Astrocyte (in vitro differentiated cells and primary cell): ENCODE measurements around the gene EIF4B. TPM values are rescaled to one million over a fixed set of nuclear protein-coding genes. Genes with fewer than 3 reads are reported as not detected.
A peak's percentile ranks its signal among the peaks of the same experiment; 100 is the strongest.

ENCODE experiments used
- DNase-seq: peaks from one replicate; pipeline ENCODE4 v3.0.0-alpha.2; 2010; ENCODE audit warnings: low read depth
- FAIRE-seq: peaks from 2 replicates; lab custom pipeline; 2011; peaks lifted over from hg19 to GRCh38; lab: Jason Lieb, UNC
- H2AFZ ChIP-seq: 2 replicates; pipeline ENCODE4 v1.6.0; 2012; ENCODE audit warnings: low read depth, low read length, inconsistent platforms
- H3K27ac ChIP-seq: 2 replicates; pipeline ENCODE4 v1.5.1; 2011; ENCODE audit warnings: low read depth, low read length, inconsistent platforms
- H3K27me3 ChIP-seq: 2 replicates; pipeline ENCODE4 v1.6.0; 2011; ENCODE audit warnings: low read length, inconsistent platforms; ENCODE audit not compliant: insufficient read depth
- H3K36me3 ChIP-seq: 2 replicates; pipeline ENCODE4 v1.5.1; 2011; ENCODE audit warnings: low read length, inconsistent platforms; ENCODE audit not compliant: insufficient read depth
- H3K4me1 ChIP-seq: 2 replicates; pipeline ENCODE4 v1.5.1; 2011; ENCODE audit warnings: low read length, inconsistent platforms; ENCODE audit not compliant: insufficient read depth
- H3K4me2 ChIP-seq: 2 replicates; pipeline ENCODE4 v1.6.0; 2012; ENCODE audit warnings: low read length, inconsistent platforms
- H3K4me3 ChIP-seq: 2 replicates; pipeline ENCODE4 v1.5.1; 2011; ENCODE audit warnings: low read depth, mild to moderate bottlenecking, low read length, inconsistent platforms; ENCODE audit not compliant: insufficient read depth
- H3K79me2 ChIP-seq: 2 replicates; pipeline ENCODE4 v1.6.0; 2012; ENCODE audit warnings: mild to moderate bottlenecking, low read length, inconsistent platforms; ENCODE audit not compliant: insufficient read depth
- H3K9ac ChIP-seq: 2 replicates; pipeline ENCODE4 v1.6.0; 2012; ENCODE audit warnings: mild to moderate bottlenecking, low read length, inconsistent platforms
- H3K9me3 ChIP-seq: 2 replicates; pipeline ENCODE4 v1.5.1; 2012; ENCODE audit warnings: low read depth, mild to moderate bottlenecking, low read length, inconsistent platforms; ENCODE audit not compliant: insufficient read depth
- H4K20me1 ChIP-seq: 2 replicates; pipeline ENCODE4 v1.6.0; 2012; ENCODE audit warnings: low read length, inconsistent platforms; ENCODE audit not compliant: insufficient read depth
- H3K27ac Mint-ChIP-seq: one replicate; pipeline ENCODE4 v1.8.0; 2021; ENCODE audit warnings: mild to moderate bottlenecking, mixed read lengths; ENCODE audit not compliant: unreplicated experiment
- H3K27me3 Mint-ChIP-seq: one replicate; pipeline ENCODE4 v1.8.0; 2021; ENCODE audit warnings: low read depth, mixed read lengths; ENCODE audit not compliant: unreplicated experiment
- H3K36me3 Mint-ChIP-seq: one replicate; pipeline ENCODE4 v1.8.0; 2021; ENCODE audit warnings: low read depth, mixed read lengths; ENCODE audit not compliant: unreplicated experiment
- H3K4me1 Mint-ChIP-seq: one replicate; pipeline ENCODE4 v1.8.0; 2021; ENCODE audit warnings: low read depth, mixed read lengths; ENCODE audit not compliant: unreplicated experiment
- H3K4me3 Mint-ChIP-seq: one replicate; pipeline ENCODE4 v1.8.0; 2021; ENCODE audit warnings: mild to moderate bottlenecking, moderate library complexity, mixed read lengths; ENCODE audit not compliant: unreplicated experiment
- H3K9me3 Mint-ChIP-seq: one replicate; pipeline ENCODE4 v1.8.0; 2021; ENCODE audit warnings: mild to moderate bottlenecking, mixed read lengths; ENCODE audit not compliant: unreplicated experiment
- EZH2 ChIP-seq: IDR thresholded peaks from 2 replicates; pipeline ENCODE4 v1.6.1; 2012; ENCODE audit warnings: mild to moderate bottlenecking, low read length, inconsistent platforms; ENCODE audit not compliant: insufficient read depth
- total RNA-seq: library from RNA; stranded (reverse); gene quantifications from 2 replicates; pipeline ENCODE4 v1.2.1, GENCODE V29; 2021
- TF ChIP-seq, protein P1 (sequence below): IDR thresholded peaks from 2 replicates; pipeline ENCODE4 v1.5.1; 2011; ENCODE audit warnings: low read depth, mild to moderate bottlenecking, inconsistent platforms, low read length, moderate library complexity; ENCODE audit not compliant: insufficient read depth

EIF4B gene
- total RNA-seq, 1 donor from 2014 or later = 242 TPM

GRCh38 chr12:52975820-52976573, 30.3 kb upstream of the EIF4B start:
- no peaks in the 10 kb centered on the region for H3K27me3 Mint-ChIP-seq
- no peak for FAIRE-seq
- no peaks in the 10 kb centered on the region for H3K9me3 Mint-ChIP-seq
- H3K27ac Mint-ChIP-seq = peak overlapping the region; percentile 96
- Histone ChIP-seq H3K4me2 (peak overlapping the region; percentile 35), H3K27me3 (no peaks in the 10 kb centered on the region), H3K27ac (no peak overlapping the region), H3K4me3 (no peak overlapping the region), H3K9ac (no peak overlapping the region), H4K20me1 (no peaks in the 10 kb centered on the region), H3K79me2 (no peaks in the 10 kb centered on the region), H3K4me1 (peaks cover 19% of the 10 kb centered on the region), H2AFZ (peak overlapping the region; percentile 47), H3K9me3 (no peaks in the 10 kb centered on the region), H3K36me3 (no peaks in the 10 kb centered on the region)
- H3K4me3 Mint-ChIP-seq = peak overlapping the region; percentile 48
- no peaks in the 10 kb centered on the region for H3K36me3 Mint-ChIP-seq
- TF ChIP-seq, protein P1, sequence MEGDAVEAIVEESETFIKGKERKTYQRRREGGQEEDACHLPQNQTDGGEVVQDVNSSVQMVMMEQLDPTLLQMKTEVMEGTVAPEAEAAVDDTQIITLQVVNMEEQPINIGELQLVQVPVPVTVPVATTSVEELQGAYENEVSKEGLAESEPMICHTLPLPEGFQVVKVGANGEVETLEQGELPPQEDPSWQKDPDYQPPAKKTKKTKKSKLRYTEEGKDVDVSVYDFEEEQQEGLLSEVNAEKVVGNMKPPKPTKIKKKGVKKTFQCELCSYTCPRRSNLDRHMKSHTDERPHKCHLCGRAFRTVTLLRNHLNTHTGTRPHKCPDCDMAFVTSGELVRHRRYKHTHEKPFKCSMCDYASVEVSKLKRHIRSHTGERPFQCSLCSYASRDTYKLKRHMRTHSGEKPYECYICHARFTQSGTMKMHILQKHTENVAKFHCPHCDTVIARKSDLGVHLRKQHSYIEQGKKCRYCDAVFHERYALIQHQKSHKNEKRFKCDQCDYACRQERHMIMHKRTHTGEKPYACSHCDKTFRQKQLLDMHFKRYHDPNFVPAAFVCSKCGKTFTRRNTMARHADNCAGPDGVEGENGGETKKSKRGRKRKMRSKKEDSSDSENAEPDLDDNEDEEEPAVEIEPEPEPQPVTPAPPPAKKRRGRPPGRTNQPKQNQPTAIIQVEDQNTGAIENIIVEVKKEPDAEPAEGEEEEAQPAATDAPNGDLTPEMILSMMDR = no peak
- no peak for TF ChIP-seq EZH2
- DNase-seq = no peak
- H3K4me1 Mint-ChIP-seq = peaks cover 51% of the 10 kb centered on the region

GRCh38 chr12:52976574-52977071, 29.6 kb upstream of the EIF4B start:
- Histone ChIP-seq H3K9ac (no peak overlapping the region), H2AFZ (no peak overlapping the region), H3K27me3 (no peaks in the 10 kb centered on the region), H3K4me1 (peaks cover 19% of the 10 kb centered on the region), H3K4me2 (peak overlapping the region; percentile 35), H3K27ac (no peak overlapping the region), H3K36me3 (no peaks in the 10 kb centered on the region), H3K79me2 (no peaks in the 10 kb centered on the region), H3K9me3 (no peaks in the 10 kb centered on the region), H3K4me3 (no peak overlapping the region), H4K20me1 (no peaks in the 10 kb centered on the region)
- no peak for TF ChIP-seq EZH2
- TF ChIP-seq, protein P1 = no peak
- H3K4me3 Mint-ChIP-seq = peak overlapping the region; percentile 71
- peak overlapping the region; percentile 96 for H3K27ac Mint-ChIP-seq
- H3K36me3 Mint-ChIP-seq = no peaks in the 10 kb centered on the region
- DNase-seq = peak; percentile 71
- FAIRE-seq = no peak
- H3K27me3 Mint-ChIP-seq = no peaks in the 10 kb centered on the region
- H3K9me3 Mint-ChIP-seq = no peaks in the 10 kb centered on the region
- peaks cover 47% of the 10 kb centered on the region for H3K4me1 Mint-ChIP-seq

- peaks cover 15% of the 10 kb centered on the region for H3K4me1 ChIP-seq
- H3K27ac Mint-ChIP-seq = peak overlapping the region; percentile 96
- peak overlapping the region; percentile 71 for H3K4me3 Mint-ChIP-seq
- no peaks in the 10 kb centered on the region for H3K36me3 Mint-ChIP-seq
- H4K20me1 ChIP-seq = no peaks in the 10 kb centered on the region
- H3K27me3 Mint-ChIP-seq = no peaks in the 10 kb centered on the region
- no peak overlapping the region for H3K27ac ChIP-seq
- H3K4me3 ChIP-seq = no peak overlapping the region
- no peaks in the 10 kb centered on the region for H3K36me3 ChIP-seq
- H3K4me2 ChIP-seq = peak overlapping the region; percentile 35
- DNase-seq (no peak), FAIRE-seq (no peak)
- no peaks in the 10 kb centered on the region for H3K9me3 ChIP-seq
- no peak for TF ChIP-seq EZH2
- TF ChIP-seq, protein P1 = no peak
- H3K27me3 ChIP-seq = no peaks in the 10 kb centered on the region
- H3K79me2 ChIP-seq = no peaks in the 10 kb centered on the region
- peaks cover 41% of the 10 kb centered on the region for H3K4me1 Mint-ChIP-seq
- no peaks in the 10 kb centered on the region for H3K9me3 Mint-ChIP-seq
- H3K9ac ChIP-seq = no peak overlapping the region
- no peak overlapping the region for H2AFZ ChIP-seq
Observed at GRCh38 chr12:52977170-52977569, 29.1 kb upstream of the EIF4B start.
